C4-2B (cell line): ENCODE measurements around the gene ANO2.

Experiments used
- H3K27ac ChIP-seq: fragments of 450-650 bp; 2 replicates; pipeline ENCODE4 v1.5.1; 2017
- ZFX ChIP-seq: fragments of 450-650 bp; IDR thresholded peaks from 2 replicates; pipeline ENCODE4 v1.6.1; 2017
- TF ChIP-seq, protein P1 (sequence below): fragments of 450-650 bp; conservative IDR thresholded peaks from 2 replicates; pipeline ENCODE4 v1.5.1; 2017; ENCODE audit warnings: mild to moderate bottlenecking

ANO2 gene

DNA sequence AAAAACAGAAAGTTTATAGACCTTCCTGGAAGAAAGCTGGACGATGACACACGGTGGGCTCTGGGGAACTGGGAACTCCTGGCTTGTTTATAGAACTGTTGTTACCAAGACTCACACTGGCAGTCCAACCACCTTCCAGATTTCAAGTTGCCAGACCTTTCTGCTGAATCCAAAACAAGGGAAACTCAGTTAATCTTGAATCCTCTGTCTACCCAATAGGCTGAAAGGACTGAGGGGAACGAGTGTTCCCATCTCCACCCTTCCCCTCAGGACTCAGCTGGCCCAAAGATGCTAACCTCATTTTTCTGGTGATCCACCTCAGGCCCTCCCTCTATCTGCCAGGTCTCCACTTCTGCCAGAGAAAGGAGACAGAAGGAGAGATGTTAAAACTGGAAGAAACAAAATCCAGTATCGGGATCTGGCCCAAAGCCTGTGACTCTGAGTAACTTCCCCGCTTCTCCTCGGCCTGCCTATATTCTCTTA, 231.4 kb downstream of the ANO2 start:
- H3K27ac ChIP-seq = no peak overlapping the region
- TF ChIP-seq ZFX = no peak
- TF ChIP-seq, protein P1, sequence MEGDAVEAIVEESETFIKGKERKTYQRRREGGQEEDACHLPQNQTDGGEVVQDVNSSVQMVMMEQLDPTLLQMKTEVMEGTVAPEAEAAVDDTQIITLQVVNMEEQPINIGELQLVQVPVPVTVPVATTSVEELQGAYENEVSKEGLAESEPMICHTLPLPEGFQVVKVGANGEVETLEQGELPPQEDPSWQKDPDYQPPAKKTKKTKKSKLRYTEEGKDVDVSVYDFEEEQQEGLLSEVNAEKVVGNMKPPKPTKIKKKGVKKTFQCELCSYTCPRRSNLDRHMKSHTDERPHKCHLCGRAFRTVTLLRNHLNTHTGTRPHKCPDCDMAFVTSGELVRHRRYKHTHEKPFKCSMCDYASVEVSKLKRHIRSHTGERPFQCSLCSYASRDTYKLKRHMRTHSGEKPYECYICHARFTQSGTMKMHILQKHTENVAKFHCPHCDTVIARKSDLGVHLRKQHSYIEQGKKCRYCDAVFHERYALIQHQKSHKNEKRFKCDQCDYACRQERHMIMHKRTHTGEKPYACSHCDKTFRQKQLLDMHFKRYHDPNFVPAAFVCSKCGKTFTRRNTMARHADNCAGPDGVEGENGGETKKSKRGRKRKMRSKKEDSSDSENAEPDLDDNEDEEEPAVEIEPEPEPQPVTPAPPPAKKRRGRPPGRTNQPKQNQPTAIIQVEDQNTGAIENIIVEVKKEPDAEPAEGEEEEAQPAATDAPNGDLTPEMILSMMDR = no peak

DNA sequence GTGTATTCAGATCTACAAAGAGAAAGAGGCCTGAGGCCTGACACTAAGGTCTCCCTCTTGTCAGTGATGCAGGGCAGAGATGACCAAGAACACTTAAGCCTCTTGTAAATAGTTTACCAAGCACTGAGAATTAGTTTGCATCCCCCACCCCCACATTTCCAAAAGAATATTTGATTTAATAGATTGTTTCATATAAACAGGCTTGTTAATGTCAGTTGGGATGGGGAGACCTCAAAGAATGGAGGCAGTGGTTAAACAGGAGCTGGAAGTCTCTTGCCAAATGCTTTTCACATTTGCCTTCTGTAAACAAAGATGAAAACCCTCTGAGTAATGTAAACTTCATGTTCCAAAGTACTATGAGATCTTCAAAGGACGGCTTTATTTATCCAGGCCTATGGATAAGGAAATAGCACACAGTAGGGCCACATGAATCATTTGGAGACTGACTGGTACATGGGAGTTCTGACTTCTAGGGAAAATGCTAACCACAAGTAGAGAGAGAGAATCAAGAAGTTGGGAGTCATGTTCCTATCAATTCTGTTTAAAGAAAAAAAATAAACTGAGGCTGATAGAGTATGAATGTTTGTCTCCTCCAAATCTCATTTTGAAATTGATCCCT, 234.7 kb downstream of the ANO2 start:
- TF ChIP-seq, protein P1 = no peak
- TF ChIP-seq ZFX = no peak

DNA sequence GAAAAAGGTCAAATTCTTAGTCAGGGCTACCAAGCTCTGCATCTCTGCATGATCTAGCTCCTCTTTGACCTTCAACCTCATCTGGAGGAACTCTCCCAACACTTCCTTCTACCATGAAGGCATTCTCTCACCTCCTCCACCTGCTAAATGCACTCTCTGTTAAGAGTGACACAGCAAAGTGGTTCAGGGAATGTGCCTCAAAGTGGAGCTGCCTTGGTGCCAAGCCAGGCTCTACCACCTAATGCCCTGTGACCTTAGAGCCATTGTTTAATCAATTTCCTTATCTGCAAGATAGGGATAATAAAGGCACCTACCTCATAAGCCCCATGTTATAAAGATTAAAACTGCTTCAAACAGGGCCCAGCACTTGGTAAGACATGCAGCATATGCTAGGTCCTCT, 236.7 kb downstream of the ANO2 start:
- TF ChIP-seq, protein P1 = no peak
- TF ChIP-seq ZFX = no peak
- no peak overlapping the region for H3K27ac ChIP-seq

More for the DNA sequence above, 234.7 kb downstream of the ANO2 start:
- no peak overlapping the region for H3K27ac ChIP-seq

DNA sequence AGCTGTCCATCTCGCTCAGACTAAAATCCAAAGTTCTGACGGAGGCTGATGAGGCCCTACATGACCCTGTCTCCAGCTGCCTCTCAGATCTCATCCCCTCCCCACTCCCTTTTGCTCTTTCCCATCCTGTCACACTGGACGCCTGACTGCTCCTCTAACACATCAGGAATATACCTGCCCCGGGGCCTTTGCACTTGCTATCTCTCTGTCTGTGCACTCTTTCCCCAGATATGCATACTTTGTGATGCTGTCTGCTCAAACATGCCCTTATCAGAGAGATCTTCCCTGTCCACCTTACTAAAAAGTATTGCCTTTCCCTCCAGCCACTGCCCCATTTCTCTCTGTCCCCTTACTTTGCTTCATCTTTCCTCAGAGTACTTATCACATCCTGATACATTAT, 238.8 kb downstream of the ANO2 start:
- H3K27ac ChIP-seq = no peak overlapping the region
- TF ChIP-seq, protein P1 = no peak
- TF ChIP-seq ZFX = no peak

DNA sequence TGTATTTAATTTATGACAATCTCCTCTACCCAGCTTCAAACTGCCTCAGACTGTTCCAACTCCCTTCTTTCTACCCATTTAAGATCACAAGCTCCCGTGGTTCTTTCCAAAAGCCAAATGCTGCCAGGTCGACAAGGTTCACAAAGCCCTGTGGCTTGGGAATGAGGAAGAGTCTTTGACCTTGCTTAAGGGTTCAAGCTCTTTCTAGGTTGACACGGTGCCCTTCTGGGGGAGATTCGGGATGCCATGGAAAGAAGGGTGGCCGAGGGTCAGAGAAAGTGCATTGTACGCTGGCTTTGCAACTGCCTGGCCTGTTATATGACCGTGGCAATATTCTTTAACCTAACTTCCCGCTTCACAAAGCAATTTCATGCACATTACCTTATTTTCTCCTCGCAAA, 239.3 kb downstream of the ANO2 start:
- TF ChIP-seq ZFX = no peak
- TF ChIP-seq, protein P1 = no peak
- no peak overlapping the region for H3K27ac ChIP-seq

DNA sequence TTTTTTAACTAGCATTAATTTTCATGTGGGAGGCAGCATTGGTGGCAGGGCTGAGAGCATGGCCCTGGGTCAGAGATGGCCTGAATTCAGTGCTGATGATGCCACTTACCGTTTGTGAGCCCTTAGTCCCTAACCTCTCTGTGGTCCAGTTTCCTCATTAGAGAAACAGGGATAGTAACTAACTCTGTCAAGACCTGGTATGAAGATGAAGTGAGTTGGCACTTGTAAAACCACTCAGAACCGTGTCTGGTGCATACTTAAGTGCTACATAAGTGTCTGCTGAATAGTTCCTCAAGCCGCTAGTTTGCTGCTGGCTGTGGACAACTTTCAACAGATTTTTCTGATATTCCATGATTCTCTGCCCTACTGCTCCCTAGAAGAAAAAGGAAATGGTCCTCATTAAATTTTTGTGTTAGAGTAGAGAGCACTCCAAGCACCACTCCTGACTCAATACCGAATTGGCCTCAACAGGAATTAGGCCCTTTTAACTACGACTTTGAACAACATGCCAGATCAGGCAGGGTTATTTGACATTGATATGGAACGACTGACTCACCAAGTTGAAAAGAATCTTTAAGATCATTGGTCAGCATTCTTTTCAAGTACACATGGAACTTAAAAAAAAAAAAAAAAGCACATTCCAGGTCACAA, 250.2 kb downstream of the ANO2 start:
- TF ChIP-seq, protein P1 = no peak
- no peak for TF ChIP-seq ZFX
- no peak overlapping the region for H3K27ac ChIP-seq

DNA sequence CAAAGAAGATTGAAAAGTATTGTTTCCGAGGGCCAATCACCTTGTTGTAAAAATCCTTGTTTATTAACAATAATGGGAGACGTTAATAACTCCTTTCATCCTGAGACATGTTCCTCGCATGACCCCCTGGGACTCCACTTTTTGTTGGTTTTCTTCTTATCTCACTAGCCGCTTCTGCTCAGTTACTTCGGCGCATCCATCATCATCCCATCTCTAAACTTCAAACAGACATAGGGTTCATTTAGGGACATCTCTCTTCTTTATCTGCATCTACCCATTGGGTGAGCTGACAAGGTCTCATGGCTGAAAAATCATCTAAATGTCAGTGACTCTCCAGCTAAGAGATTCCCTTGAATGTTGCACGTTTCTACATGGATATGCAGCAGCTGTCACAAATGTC, 252.2 kb downstream of the ANO2 start:
- TF ChIP-seq, protein P1 = no peak
- TF ChIP-seq ZFX = no peak
- no peak overlapping the region for H3K27ac ChIP-seq
